K562 (cell line): ENCODE data around the gene COX20. TPM values are rescaled to one million over a fixed set of nuclear protein-coding genes. Genes with fewer than 3 reads are reported as not detected.

ENCODE experiments used
- CREBBP ChIP-seq: IDR thresholded peaks from one replicate; pipeline ENCODE4 v1.6.1; 2012; ENCODE audit warnings: low read depth, mild to moderate bottlenecking, control low read depth, inconsistent platforms, low read length
- ELF2 ChIP-seq: fragments of 250-450 bp; sonication (Bioruptor Pico); IDR thresholded peaks from 2 replicates; pipeline ENCODE4 v1.5.0; 2021; ENCODE audit warnings: mild to moderate bottlenecking
- EP400 ChIP-seq: fragments of 450-650 bp; IDR thresholded peaks from 2 replicates; pipeline ENCODE4 v1.6.1; 2017; ENCODE audit warnings: antibody characterized with exemption, mild to moderate bottlenecking, moderate library complexity
- FUS ChIP-seq: fragments of 200-400 bp; formaldehyde crosslinking; optimal IDR thresholded peaks from 2 replicates; pipeline ENCODE3; 2017; ENCODE audit warnings: low read depth, low read length
- HDAC3 ChIP-seq: fragments of 450-650 bp; IDR thresholded peaks from 2 replicates; pipeline ENCODE4 v1.6.1; 2018; ENCODE audit warnings: borderline replicate concordance, mild to moderate bottlenecking, moderate library complexity; ENCODE audit not compliant: partially characterized antibody
- HOXB6 ChIP-seq: fragments of 250-450 bp; sonication (Bioruptor Pico); IDR thresholded peaks from 2 replicates; pipeline ENCODE4 v1.5.1; 2022; ENCODE audit warnings: mild to moderate bottlenecking, borderline replicate concordance
- KAT7 ChIP-seq: sonication (generic); formaldehyde crosslinking; IDR thresholded peaks from 2 replicates; pipeline ENCODE4 v1.8.0; 2022; ENCODE audit warnings: missing genetic modification reagents, mild to moderate bottlenecking, borderline replicate concordance
- NFE2 ChIP-seq: IDR thresholded peaks from 2 replicates; pipeline ENCODE4 v1.6.1; 2014; ENCODE audit warnings: antibody characterized with exemption, low read depth
- SIN3B ChIP-seq: fragments of 450-650 bp; IDR thresholded peaks from 2 replicates; pipeline ENCODE4 v1.6.1; 2017; ENCODE audit warnings: low read depth, mild to moderate bottlenecking, moderate library complexity
- SIRT6 ChIP-seq: IDR thresholded peaks from one replicate; pipeline ENCODE4 v1.6.1; 2012; ENCODE audit warnings: low read depth, mild to moderate bottlenecking, control low read depth, inconsistent platforms, low read length, moderate library complexity
- ZKSCAN8 ChIP-seq: fragments of 200-800 bp; sonication (Bioruptor generic); IDR thresholded peaks from 2 replicates; pipeline ENCODE4 v1.6.1; 2016; ENCODE audit warnings: missing genetic modification characterization, missing compliant biosample characterization
- ZNF444 ChIP-seq: fragments of 250-450 bp; sonication (Bioruptor Pico); IDR thresholded peaks from 2 replicates; pipeline ENCODE4 v1.4.0; 2020; ENCODE audit warnings: mild to moderate bottlenecking, moderate library complexity
- polyA plus RNA-seq, 8 experiments: library from polyadenylated mRNA; depleted of rRNA in 4 of 8; stranded (reverse) in 5 of 8; unstranded in 3 of 8; fragments of >200 nt; fragmentation: Nextera tagmentation in 2 of 8; fragmentation: Illumina TruSeq in 1 of 8; extraction: Ambion mirVana in 2 of 8; extraction: Trizol in 1 of 8; gene quantifications; 2 replicates each; pipeline versions ENCODE4 v1.2.1 to v1.2.3, GENCODE V29; 2011 to 2014; ENCODE audit warnings: inconsistent platforms in 1 of 8, missing spikeins in 1 of 8
- total RNA-seq, 7 experiments: library from RNA; depleted of rRNA in 6 of 7; stranded (reverse); fragments of >200 nt in 6 of 7; fragmentation: Illumina TruSeq in 2 of 7; extraction: Trizol in 2 of 7; gene quantifications; 2 replicates each; pipeline versions ENCODE4 v1.2.1 to v1.2.3, GENCODE V29; 2011 to 2021; ENCODE audit warnings: low replicate concordance in 1 of 7
- TF ChIP-seq, protein P1 (sequence below): sonication (generic); formaldehyde crosslinking; IDR thresholded peaks from 2 replicates; pipeline ENCODE4 v1.8.1; 2023; ENCODE audit warnings: mild to moderate bottlenecking, missing genetic modification reagents
- TF ChIP-seq, protein P2 (sequence below): fragments of 250-450 bp; sonication (Bioruptor Pico); IDR thresholded peaks from 2 replicates; pipeline ENCODE4 v1.8.0; 2021; ENCODE audit warnings: moderate library complexity, mild to moderate bottlenecking, inconsistent platforms
- TF ChIP-seq, protein P3 (sequence below): fragments of 200-600 bp; sonication (generic); IDR thresholded peaks from one replicate; pipeline ENCODE4 v1.6.1; 2012; ENCODE audit warnings: mild to moderate bottlenecking, low read depth, low read length, inconsistent platforms

The COX20 gene
- total and polyA plus RNA-seq, 9 of the 15 experiments (the other 6 are each of a cell fraction or from before 2014, with no cell fraction given) = 41.5 to 192 (median 84.3) TPM

DNA sequence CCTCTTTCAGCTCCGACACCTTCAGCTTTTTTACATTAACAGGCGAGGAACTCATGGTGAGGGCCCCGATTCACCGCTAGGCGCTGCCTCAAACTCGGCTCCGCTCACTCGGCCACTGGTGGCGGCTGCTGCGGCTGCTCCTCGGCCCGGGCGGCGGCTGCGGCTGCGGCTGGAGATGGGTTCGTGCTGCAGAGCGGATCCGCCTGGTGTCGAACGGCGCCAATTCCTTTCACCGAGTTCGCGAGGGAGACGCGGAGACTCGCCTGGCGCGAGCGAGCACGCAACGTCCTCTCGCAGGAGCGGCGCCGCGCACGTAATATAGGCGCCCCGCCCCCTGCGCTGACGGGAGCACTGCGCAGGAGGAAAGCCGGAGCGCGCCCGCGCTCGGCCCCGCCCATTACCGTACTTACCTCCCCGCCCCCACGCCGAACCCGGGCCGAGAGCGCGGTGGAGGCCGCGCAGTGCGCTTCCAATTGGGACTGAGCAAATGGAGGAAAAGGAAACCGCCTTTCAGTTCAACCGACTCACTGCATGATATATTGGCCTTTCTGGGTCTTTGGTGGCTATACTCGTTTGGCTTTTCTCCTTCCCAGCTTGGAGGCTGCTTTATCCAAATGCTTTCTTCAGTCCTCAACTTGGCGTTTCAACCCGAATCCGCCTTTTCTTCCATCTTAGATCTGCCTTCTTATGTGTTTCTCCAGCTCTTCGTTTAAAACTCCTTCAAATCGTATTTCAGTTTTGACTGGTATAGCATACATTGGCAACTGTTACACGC is 29.0 kb downstream of the COX20 start, which contains the start of gene HNRNPU (continued):
- TF ChIP-seq, protein P1, sequence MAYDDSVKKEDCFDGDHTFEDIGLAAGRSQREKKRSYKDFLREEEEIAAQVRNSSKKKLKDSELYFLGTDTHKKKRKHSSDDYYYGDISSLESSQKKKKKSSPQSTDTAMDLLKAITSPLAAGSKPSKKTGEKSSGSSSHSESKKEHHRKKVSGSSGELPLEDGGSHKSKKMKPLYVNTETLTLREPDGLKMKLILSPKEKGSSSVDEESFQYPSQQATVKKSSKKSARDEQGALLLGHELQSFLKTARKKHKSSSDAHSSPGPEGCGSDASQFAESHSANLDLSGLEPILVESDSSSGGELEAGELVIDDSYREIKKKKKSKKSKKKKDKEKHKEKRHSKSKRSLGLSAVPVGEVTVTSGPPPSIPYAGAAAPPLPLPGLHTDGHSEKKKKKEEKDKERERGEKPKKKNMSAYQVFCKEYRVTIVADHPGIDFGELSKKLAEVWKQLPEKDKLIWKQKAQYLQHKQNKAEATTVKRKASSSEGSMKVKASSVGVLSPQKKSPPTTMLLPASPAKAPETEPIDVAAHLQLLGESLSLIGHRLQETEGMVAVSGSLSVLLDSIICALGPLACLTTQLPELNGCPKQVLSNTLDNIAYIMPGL (CRISPR knock-in tag) = peak; percentile 96
- TF ChIP-seq HOXB6 (CRISPR knock-in tag) = no peak
- TF ChIP-seq EP400 = peak; percentile 76
- no peak for TF ChIP-seq CREBBP
- TF ChIP-seq, protein P2, sequence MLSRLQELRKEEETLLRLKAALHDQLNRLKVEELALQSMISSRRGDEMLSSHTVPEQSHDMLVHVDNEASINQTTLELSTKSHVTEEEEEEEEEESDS (CRISPR knock-in tag) = no peak
- TF ChIP-seq SIN3B = no peak; the same call in 1 of the 2 replicates
- no peak for TF ChIP-seq HDAC3
- TF ChIP-seq NFE2 = peak; percentile 19; the same call in 1 of the 2 replicates
- TF ChIP-seq KAT7 = peak; percentile 99
- no peak for TF ChIP-seq SIRT6
- TF ChIP-seq ELF2 (CRISPR knock-in tag) = no peak
- TF ChIP-seq, protein P3, sequence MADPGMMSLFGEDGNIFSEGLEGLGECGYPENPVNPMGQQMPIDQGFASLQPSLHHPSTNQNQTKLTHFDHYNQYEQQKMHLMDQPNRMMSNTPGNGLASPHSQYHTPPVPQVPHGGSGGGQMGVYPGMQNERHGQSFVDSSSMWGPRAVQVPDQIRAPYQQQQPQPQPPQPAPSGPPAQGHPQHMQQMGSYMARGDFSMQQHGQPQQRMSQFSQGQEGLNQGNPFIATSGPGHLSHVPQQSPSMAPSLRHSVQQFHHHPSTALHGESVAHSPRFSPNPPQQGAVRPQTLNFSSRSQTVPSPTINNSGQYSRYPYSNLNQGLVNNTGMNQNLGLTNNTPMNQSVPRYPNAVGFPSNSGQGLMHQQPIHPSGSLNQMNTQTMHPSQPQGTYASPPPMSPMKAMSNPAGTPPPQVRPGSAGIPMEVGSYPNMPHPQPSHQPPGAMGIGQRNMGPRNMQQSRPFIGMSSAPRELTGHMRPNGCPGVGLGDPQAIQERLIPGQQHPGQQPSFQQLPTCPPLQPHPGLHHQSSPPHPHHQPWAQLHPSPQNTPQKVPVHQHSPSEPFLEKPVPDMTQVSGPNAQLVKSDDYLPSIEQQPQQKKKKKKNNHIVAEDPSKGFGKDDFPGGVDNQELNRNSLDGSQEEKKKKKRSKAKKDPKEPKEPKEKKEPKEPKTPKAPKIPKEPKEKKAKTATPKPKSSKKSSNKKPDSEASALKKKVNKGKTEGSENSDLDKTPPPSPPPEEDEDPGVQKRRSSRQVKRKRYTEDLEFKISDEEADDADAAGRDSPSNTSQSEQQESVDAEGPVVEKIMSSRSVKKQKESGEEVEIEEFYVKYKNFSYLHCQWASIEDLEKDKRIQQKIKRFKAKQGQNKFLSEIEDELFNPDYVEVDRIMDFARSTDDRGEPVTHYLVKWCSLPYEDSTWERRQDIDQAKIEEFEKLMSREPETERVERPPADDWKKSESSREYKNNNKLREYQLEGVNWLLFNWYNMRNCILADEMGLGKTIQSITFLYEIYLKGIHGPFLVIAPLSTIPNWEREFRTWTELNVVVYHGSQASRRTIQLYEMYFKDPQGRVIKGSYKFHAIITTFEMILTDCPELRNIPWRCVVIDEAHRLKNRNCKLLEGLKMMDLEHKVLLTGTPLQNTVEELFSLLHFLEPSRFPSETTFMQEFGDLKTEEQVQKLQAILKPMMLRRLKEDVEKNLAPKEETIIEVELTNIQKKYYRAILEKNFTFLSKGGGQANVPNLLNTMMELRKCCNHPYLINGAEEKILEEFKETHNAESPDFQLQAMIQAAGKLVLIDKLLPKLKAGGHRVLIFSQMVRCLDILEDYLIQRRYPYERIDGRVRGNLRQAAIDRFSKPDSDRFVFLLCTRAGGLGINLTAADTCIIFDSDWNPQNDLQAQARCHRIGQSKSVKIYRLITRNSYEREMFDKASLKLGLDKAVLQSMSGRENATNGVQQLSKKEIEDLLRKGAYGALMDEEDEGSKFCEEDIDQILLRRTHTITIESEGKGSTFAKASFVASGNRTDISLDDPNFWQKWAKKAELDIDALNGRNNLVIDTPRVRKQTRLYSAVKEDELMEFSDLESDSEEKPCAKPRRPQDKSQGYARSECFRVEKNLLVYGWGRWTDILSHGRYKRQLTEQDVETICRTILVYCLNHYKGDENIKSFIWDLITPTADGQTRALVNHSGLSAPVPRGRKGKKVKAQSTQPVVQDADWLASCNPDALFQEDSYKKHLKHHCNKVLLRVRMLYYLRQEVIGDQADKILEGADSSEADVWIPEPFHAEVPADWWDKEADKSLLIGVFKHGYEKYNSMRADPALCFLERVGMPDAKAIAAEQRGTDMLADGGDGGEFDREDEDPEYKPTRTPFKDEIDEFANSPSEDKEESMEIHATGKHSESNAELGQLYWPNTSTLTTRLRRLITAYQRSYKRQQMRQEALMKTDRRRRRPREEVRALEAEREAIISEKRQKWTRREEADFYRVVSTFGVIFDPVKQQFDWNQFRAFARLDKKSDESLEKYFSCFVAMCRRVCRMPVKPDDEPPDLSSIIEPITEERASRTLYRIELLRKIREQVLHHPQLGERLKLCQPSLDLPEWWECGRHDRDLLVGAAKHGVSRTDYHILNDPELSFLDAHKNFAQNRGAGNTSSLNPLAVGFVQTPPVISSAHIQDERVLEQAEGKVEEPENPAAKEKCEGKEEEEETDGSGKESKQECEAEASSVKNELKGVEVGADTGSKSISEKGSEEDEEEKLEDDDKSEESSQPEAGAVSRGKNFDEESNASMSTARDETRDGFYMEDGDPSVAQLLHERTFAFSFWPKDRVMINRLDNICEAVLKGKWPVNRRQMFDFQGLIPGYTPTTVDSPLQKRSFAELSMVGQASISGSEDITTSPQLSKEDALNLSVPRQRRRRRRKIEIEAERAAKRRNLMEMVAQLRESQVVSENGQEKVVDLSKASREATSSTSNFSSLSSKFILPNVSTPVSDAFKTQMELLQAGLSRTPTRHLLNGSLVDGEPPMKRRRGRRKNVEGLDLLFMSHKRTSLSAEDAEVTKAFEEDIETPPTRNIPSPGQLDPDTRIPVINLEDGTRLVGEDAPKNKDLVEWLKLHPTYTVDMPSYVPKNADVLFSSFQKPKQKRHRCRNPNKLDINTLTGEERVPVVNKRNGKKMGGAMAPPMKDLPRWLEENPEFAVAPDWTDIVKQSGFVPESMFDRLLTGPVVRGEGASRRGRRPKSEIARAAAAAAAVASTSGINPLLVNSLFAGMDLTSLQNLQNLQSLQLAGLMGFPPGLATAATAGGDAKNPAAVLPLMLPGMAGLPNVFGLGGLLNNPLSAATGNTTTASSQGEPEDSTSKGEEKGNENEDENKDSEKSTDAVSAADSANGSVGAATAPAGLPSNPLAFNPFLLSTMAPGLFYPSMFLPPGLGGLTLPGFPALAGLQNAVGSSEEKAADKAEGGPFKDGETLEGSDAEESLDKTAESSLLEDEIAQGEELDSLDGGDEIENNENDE = peak; percentile 96
- TF ChIP-seq ZKSCAN8 (CRISPR knock-in tag) = no peak
- TF ChIP-seq FUS = no peak
- no peak for TF ChIP-seq ZNF444 (CRISPR knock-in tag)
